HepG2 (cell line): ENCODE measurements around the gene PDE2A. TPM values are rescaled to one million over a fixed set of nuclear protein-coding genes. Genes with fewer than 3 reads are reported as not detected.

Experiments
- ATAC-seq: fragments of 200-7000 bp; cut with Tn5 transposase; 3 replicates; pipeline ENCODE4 v1.9.1; 2020; ENCODE audit warnings: mild to moderate bottlenecking, moderate library complexity
- BruUV-seq: library from RNA; stranded (reverse); fragments of 400-500 nt; replicated peaks from 2 replicates; lab custom pipeline; 2021; lab: Mats Ljungman, UMichigan
- CTCF ChIA-PET: fragments of 300-600 bp; formaldehyde crosslinking; extraction: SDS; loops from one replicate; lab custom pipeline; 2021; ENCODE audit warnings: low total read pairs, inconsistent platforms, low intra/inter-chr PET ratio; lab: Yijun Ruan, JAX
- POLR2A ChIA-PET: fragments of 350-600 bp; sonication (Branson Sonifier 250); formaldehyde crosslinking; loops from one replicate; lab custom pipeline; 2020; ENCODE audit warnings: antibody characterized with exemption, inconsistent platforms; lab: Yijun Ruan, JAX
- DNase-seq: peaks from one replicate; pipeline ENCODE4 v3.0.0-alpha.2; 2015; ENCODE audit warnings: low spot score
- FAIRE-seq: peaks from 3 replicates; lab custom pipeline; 2011; peaks lifted over from hg19 to GRCh38; lab: Jason Lieb, UNC
- H2AFZ ChIP-seq: one replicate; pipeline ENCODE4 v1.6.1; 2011; ENCODE audit warnings: low read length, inconsistent platforms
- H3K27ac ChIP-seq: fragments of 300-600 bp; 3 replicates; pipeline ENCODE4 v1.8.0; 2011; ENCODE audit warnings: mixed run types, mild to moderate bottlenecking, mixed read lengths, low read length, inconsistent platforms; ENCODE audit not compliant: insufficient read depth; ENCODE audit errors: extremely low read length
- H3K27me3 ChIP-seq, 2 experiments: fragments of 200-600 bp in 1 of 2; 2 replicates in 1 of 2; 3 replicates in 1 of 2; pipeline versions ENCODE4 v1.6.0 to v1.8.0; 2011; ENCODE audit warnings: low read length in 2 of 2, mild to moderate bottlenecking in 2 of 2, moderate library complexity in 2 of 2, inconsistent platforms in 1 of 2; ENCODE audit not compliant: insufficient read depth in 2 of 2, control insufficient read depth in 1 of 2
- H3K36me3 ChIP-seq, 2 experiments: fragments of 200-600 bp in 1 of 2; replicated peaks in 1 of 2; 2 replicates in 1 of 2; 3 replicates in 1 of 2; pipeline versions ENCODE4 v1.5.1 to v1.8.0; 2011; ENCODE audit warnings: low read length in 2 of 2, inconsistent platforms in 1 of 2; ENCODE audit not compliant: insufficient read depth in 2 of 2, control insufficient read depth in 1 of 2
- H3K4me1 ChIP-seq: 2 replicates; pipeline ENCODE4 v1.5.1; 2012; ENCODE audit warnings: low read length, inconsistent platforms; ENCODE audit not compliant: insufficient read depth
- H3K4me2 ChIP-seq: 2 replicates; pipeline ENCODE4 v1.6.0; 2011; ENCODE audit warnings: low read depth, low read length, inconsistent platforms
- H3K4me3 ChIP-seq, 3 experiments: fragments of 200-600 bp in 1 of 3; sonication (generic), shearing (Covaris generic) in 1 of 3; replicated peaks in 1 of 3; 2 replicates each; pipeline ENCODE4 v1.5.1; 2011 to 2016; ENCODE audit warnings: low read length in 3 of 3, inconsistent platforms in 2 of 3, low read depth in 2 of 3, mild to moderate bottlenecking in 2 of 3, control low read depth in 1 of 3, mixed read lengths in 1 of 3; ENCODE audit not compliant: insufficient read depth in 1 of 3
- H3K79me2 ChIP-seq: one replicate; pipeline ENCODE4 v1.6.1; 2011; ENCODE audit warnings: low read length, inconsistent platforms; ENCODE audit not compliant: insufficient read depth
- H3K9ac ChIP-seq: 2 replicates; pipeline ENCODE4 v1.6.0; 2011; ENCODE audit warnings: mild to moderate bottlenecking, low read depth, low read length, inconsistent platforms; ENCODE audit not compliant: insufficient read depth
- H3K9me3 ChIP-seq: 2 replicates; pipeline ENCODE4 v1.5.1; 2012; ENCODE audit warnings: mild to moderate bottlenecking, low read length
- H4K20me1 ChIP-seq: 2 replicates; pipeline ENCODE4 v1.6.0; 2011; ENCODE audit warnings: inconsistent platforms, mild to moderate bottlenecking, low read length, moderate library complexity; ENCODE audit not compliant: insufficient read depth
- ADNP ChIP-seq: sonication (generic); formaldehyde crosslinking; IDR thresholded peaks from 2 replicates; pipeline ENCODE4 v1.4.0; 2020; ENCODE audit warnings: missing genetic modification reagents
- AGO2 ChIP-seq: fragments of 200-400 bp; formaldehyde crosslinking; optimal IDR thresholded peaks from 2 replicates; pipeline ENCODE3; 2017; ENCODE audit warnings: mild to moderate bottlenecking, low read depth, low read length, moderate library complexity
- BHLHE40 ChIP-seq: IDR thresholded peaks from 2 replicates; pipeline ENCODE4 v1.6.1; 2011; ENCODE audit warnings: low read length, improper control_type of control experiment
- BRD4 ChIP-seq: sonication (generic); formaldehyde crosslinking; IDR thresholded peaks from 2 replicates; pipeline ENCODE4 v1.4.0; 2020; ENCODE audit warnings: missing genetic modification reagents
- MEF2D ChIP-seq: sonication (generic); formaldehyde crosslinking; IDR thresholded peaks from 2 replicates; pipeline ENCODE4 v1.5.1; 2020; ENCODE audit warnings: mild to moderate bottlenecking, missing genetic modification reagents
- POLR2A ChIP-seq, 2 experiments: IDR thresholded peaks; 2 replicates each; pipeline ENCODE4 v1.6.1; 2011; ENCODE audit warnings: low read depth in 2 of 2, low read length in 2 of 2, mild to moderate bottlenecking in 1 of 2, moderate library complexity in 1 of 2; ENCODE audit not compliant: insufficient read depth in 1 of 2
- REST ChIP-seq, 2 experiments: IDR thresholded peaks; 2 replicates each; pipeline ENCODE4 v1.6.1; 2011 to 2012; ENCODE audit warnings: low read length in 2 of 2, borderline replicate concordance in 1 of 2, low read depth in 1 of 2, mild to moderate bottlenecking in 1 of 2, moderate library complexity in 1 of 2
- SMARCE1 ChIP-seq: fragments of 450-650 bp; IDR thresholded peaks from 2 replicates; pipeline ENCODE4 v1.6.1; 2017; ENCODE audit warnings: borderline replicate concordance
- STAG1 ChIP-seq: sonication (generic); formaldehyde crosslinking; IDR thresholded peaks from 2 replicates; pipeline ENCODE4 v1.4.0; 2020; ENCODE audit warnings: missing genetic modification reagents
- XRCC5 ChIP-seq: fragments of 200-400 bp; formaldehyde crosslinking; optimal IDR thresholded peaks from 2 replicates; pipeline ENCODE3; 2017; ENCODE audit warnings: mild to moderate bottlenecking, low read length
- ZNF121 ChIP-seq: sonication (generic); formaldehyde crosslinking; IDR thresholded peaks from 2 replicates; pipeline ENCODE4 v1.5.0; 2020; ENCODE audit warnings: mild to moderate bottlenecking, missing genetic modification reagents
- ZNF687 ChIP-seq: sonication (generic); formaldehyde crosslinking; IDR thresholded peaks from 2 replicates; pipeline ENCODE4 v1.5.1; 2020; ENCODE audit warnings: mild to moderate bottlenecking, missing genetic modification reagents, moderate library complexity
- WGBS: methylation state at CpG from one replicate; pipeline ENCODE4 v1.1.6; 2017; ENCODE audit warnings: low lambda C conversion rate; 5-methylcytosine and 5-hydroxymethylcytosine counted together
- in situ Hi-C: cut with HindIII; loops from 2 replicates; pipeline ENCODE4 v1.10.0; 2017; ENCODE audit warnings: low pct_unique_long_range_greater_than_20kb; ENCODE audit not compliant: extremely low pct_ligation_motif_present
- intact Hi-C: fragments of 100-400 bp; cut with micrococcal nuclease; formaldehyde crosslinking; loops from one replicate; pipeline ENCODE4 v1.10.0; 2022; ENCODE audit not compliant: unreplicated experiment
- polyA plus RNA-seq, 8 experiments: library from polyadenylated mRNA; depleted of rRNA in 3 of 8; stranded (reverse) in 7 of 8; unstranded in 1 of 8; fragments of >200 nt; fragmentation: Illumina TruSeq in 4 of 8; extraction: Trizol in 4 of 8; gene quantifications; 2 replicates each; pipeline versions ENCODE4 v1.2.1 to v1.2.3, GENCODE V29; 2011 to 2016; ENCODE audit warnings: low read depth in 4 of 8, missing spikeins in 1 of 8, mixed read lengths in 1 of 8; ENCODE audit not compliant: insufficient read depth in 1 of 8
- total RNA-seq, 5 experiments: library from RNA; depleted of rRNA; stranded (reverse); fragments of >200 nt; fragmentation: Illumina TruSeq; extraction: Trizol; gene quantifications; 2 replicates each; pipeline ENCODE4 v1.2.3, GENCODE V29; 2016; ENCODE audit warnings: low read depth in 1 of 5

Gene PDE2A
- total and polyA plus RNA-seq, 2 of the 13 experiments (the other 11 are each of a cell fraction or from before 2014, with no cell fraction given), result 3.1 TPM; not detected in 1

- DNase-seq (peak; percentile 33), FAIRE-seq (peak; percentile 23), ATAC-seq (peak; percentile 81)
- Histone ChIP-seq H4K20me1 (peaks cover 22% of the 10 kb centered on the region; the same call in 1 of the 2 replicates), H3K4me2 (no peak overlapping the region), H3K4me3 (no peak overlapping the region), H3K4me1 (no peaks in the 10 kb centered on the region), H3K9me3 (no peaks in the 10 kb centered on the region), H3K27me3 (no peaks in the 10 kb centered on the region), H2AFZ (no peak overlapping the region), H3K36me3 (peaks cover 10 to 29% of the 10 kb centered on the region in 2 experiments; a peak in 4 of 5 replicates), H3K9ac (no peak overlapping the region), H3K79me2 (no peaks in the 10 kb centered on the region), H3K27ac (no peak overlapping the region)
- WGBS, result 50% methylated on average over 1 of the region's 7 CpGs
- CTCF ChIA-PET, result interaction anchor here (0.6 to 1.3 kb wide), 4 partner anchors 85 to 165 kb away, joined by 3 to 6 read pairs (median 3); no protein-coding TSS in a partner anchor
- no TSS peak for BruUV-seq
- POLR2A ChIA-PET, result no interaction called here
- in situ Hi-C loops (no loop called here), intact Hi-C loops (loop anchor here (1.0 kb wide), 1 partner anchor 98 kb away; no protein-coding TSS in a partner anchor)
- 0 out of 2 replicates have a peak, but pooled peaks have one; percentile 35 for TF ChIP-seq MEF2D
- TF ChIP-seq BRD4 (CRISPR knock-in tag), result 0 out of 2 replicates have a peak, but pooled peaks have one; percentile 10
- TF ChIP-seq STAG1 (CRISPR knock-in tag), result peak; percentile 80
- 0 out of 4 replicates have a peak, but pooled peaks of 1 of the 2 experiments have one; percentile 19 for TF ChIP-seq POLR2A (IDR thresholded peaks at IDR 0.05; ENCODE audit: insufficient read depth in 1 of 2, low read depth in 2 of 2, low read length in 2 of 2)
- TF ChIP-seq ADNP (CRISPR knock-in tag), result no peak
- TF ChIP-seq AGO2, result peak; percentile 81
- TF ChIP-seq XRCC5, result peak; percentile 20
- no peak for TF ChIP-seq SMARCE1
- no peak for TF ChIP-seq REST (IDR thresholded peaks at IDR 0.05; ENCODE audit: borderline replicate concordance in 1 of 2, low read depth in 1 of 2, low read length in 2 of 2)
- 0 out of 2 replicates have a peak, but pooled peaks have one; percentile 4 for TF ChIP-seq BHLHE40
- TF ChIP-seq ZNF687 (CRISPR knock-in tag), result peak; percentile 11; the same call in 1 of the 2 replicates
- no peak for TF ChIP-seq ZNF121 (CRISPR knock-in tag)
Observed at GRCh38 chr11:72683782-72684200, 9.6 kb upstream of the PDE2A start.
